RWPE2 (cell line): ENCODE results near the gene NRG2.

Experiments used
- ATAC-seq: fragments of 200-7000 bp; cut with Tn5 transposase; 3 replicates; pipeline ENCODE4 v1.9.1; 2021; ENCODE audit warnings: low read depth
- DNase-seq: peaks from one replicate; pipeline ENCODE4 v3.0.0-alpha.2; 2020; ENCODE audit warnings: low spot score
- H3K27ac ChIP-seq: fragments of 450-650 bp; 2 replicates; pipeline ENCODE4 v1.5.1; 2017; ENCODE audit warnings: mild to moderate bottlenecking; ENCODE audit not compliant: poor library complexity, severe bottlenecking
- H3K27me3 ChIP-seq: fragments of 250-450 bp; sonication (Bioruptor Pico); 2 replicates; pipeline ENCODE4 v1.5.1; 2021; ENCODE audit warnings: mild to moderate bottlenecking, moderate library complexity; ENCODE audit not compliant: insufficient read depth, poor library complexity, severe bottlenecking
- H3K36me3 ChIP-seq: fragments of 250-450 bp; sonication (Bioruptor Pico); 2 replicates; pipeline ENCODE4 v1.5.1; 2020; ENCODE audit warnings: low read depth, mild to moderate bottlenecking, moderate library complexity
- H3K4me1 ChIP-seq: fragments of 250-450 bp; sonication (Bioruptor Pico); 2 replicates; pipeline ENCODE4 v1.5.1; 2021; ENCODE audit warnings: mild to moderate bottlenecking, moderate library complexity; ENCODE audit not compliant: insufficient read depth, poor library complexity, severe bottlenecking
- H3K4me3 ChIP-seq: fragments of 250-450 bp; sonication (Bioruptor Pico); 2 replicates; pipeline ENCODE4 v1.5.1; 2021; ENCODE audit warnings: mild to moderate bottlenecking, moderate library complexity; ENCODE audit not compliant: severe bottlenecking
- H3K9me3 ChIP-seq: fragments of 250-450 bp; sonication (Bioruptor Pico); 2 replicates; pipeline ENCODE4 v1.5.1; 2021; ENCODE audit warnings: mild to moderate bottlenecking, moderate library complexity; ENCODE audit not compliant: severe bottlenecking
- CTCF ChIP-seq: fragments of 450-650 bp; IDR thresholded peaks from one replicate; pipeline ENCODE4 v1.5.1; 2017; ENCODE audit warnings: mild to moderate bottlenecking, moderate library complexity; ENCODE audit not compliant: poor library complexity, severe bottlenecking

The NRG2 gene

GRCh38 chr5:139878093-139878492 lies 165.0 kb downstream of the NRG2 start:
- no peaks in the 10 kb centered on the region for H3K27me3 ChIP-seq
- no peak for TF ChIP-seq CTCF
- peaks cover 22% of the 10 kb centered on the region for H3K4me1 ChIP-seq
- no peak for ATAC-seq
- peak overlapping the region; percentile 62 for H3K27ac ChIP-seq
- DNase-seq = no peak
- no peaks in the 10 kb centered on the region for H3K9me3 ChIP-seq
- no peaks in the 10 kb centered on the region for H3K36me3 ChIP-seq
- no peak overlapping the region for H3K4me3 ChIP-seq

- Histone ChIP-seq H3K4me3 (no peak overlapping the region), H3K27ac (peak overlapping the region; percentile 62), H3K4me1 (peaks cover 16% of the 10 kb centered on the region), H3K9me3 (no peaks in the 10 kb centered on the region), H3K27me3 (no peaks in the 10 kb centered on the region), H3K36me3 (no peaks in the 10 kb centered on the region)
- DNase-seq (peak; percentile 89), ATAC-seq (peak; percentile 95)
- TF ChIP-seq CTCF = no peak
These were observed 165.9 kb downstream of the NRG2 start for GRCh38 chr5:139877129-139877597.

- no peak overlapping the region for H3K4me3 ChIP-seq
- H3K9me3 ChIP-seq = no peaks in the 10 kb centered on the region
- ATAC-seq (no peak), DNase-seq (no peak)
- TF ChIP-seq CTCF = no peak
- H3K27ac ChIP-seq = peak overlapping the region; percentile 62
- H3K27me3 ChIP-seq = no peaks in the 10 kb centered on the region
- H3K36me3 ChIP-seq = no peaks in the 10 kb centered on the region
- peaks cover 16% of the 10 kb centered on the region for H3K4me1 ChIP-seq
These were observed 167.1 kb downstream of the NRG2 start for GRCh38 chr5:139875957-139876356.

- no peak for TF ChIP-seq CTCF
- no peaks in the 10 kb centered on the region for H3K36me3 ChIP-seq
- ATAC-seq = no peak
- no peak overlapping the region for H3K4me3 ChIP-seq
- peaks cover 16% of the 10 kb centered on the region for H3K4me1 ChIP-seq
- no peak overlapping the region for H3K27ac ChIP-seq
- no peaks in the 10 kb centered on the region for H3K27me3 ChIP-seq
- H3K9me3 ChIP-seq = no peaks in the 10 kb centered on the region
- no peak for DNase-seq
These were observed 170.0 kb downstream of the NRG2 start for GRCh38 chr5:139872851-139873794.
